Mesenchymal stem cell (in vitro differentiated cells and primary cell): ENCODE data around the gene MKS1.

ENCODE experiments used
- DNase-seq: peaks from one replicate; pipeline ENCODE4 v3.0.0-alpha.2; 2013
- H2AFZ ChIP-seq: one replicate; pipeline ENCODE4 v1.6.1; 2013; ENCODE audit warnings: low read depth, mild to moderate bottlenecking, control low read depth, inconsistent platforms, low read length, moderate library complexity
- H2AK5ac ChIP-seq: 2 replicates; pipeline ENCODE4 v1.6.1; 2013; ENCODE audit warnings: low read length, moderate library complexity, mild to moderate bottlenecking, inconsistent platforms; ENCODE audit not compliant: severe bottlenecking
- H2BK120ac ChIP-seq: one replicate; pipeline ENCODE4 v1.6.1; 2013; ENCODE audit warnings: low read depth, mild to moderate bottlenecking, inconsistent platforms, low read length, moderate library complexity
- H2BK12ac ChIP-seq, 2 experiments: one replicate each; pipeline ENCODE4 v1.6.1; 2013; ENCODE audit warnings: inconsistent platforms in 2 of 2, low read length in 2 of 2, mild to moderate bottlenecking in 2 of 2, moderate library complexity in 2 of 2, control low read depth in 1 of 2
- H2BK15ac ChIP-seq: one replicate; pipeline ENCODE4 v1.6.1; 2013; ENCODE audit warnings: mild to moderate bottlenecking, low read depth, inconsistent platforms; ENCODE audit not compliant: poor library complexity, severe bottlenecking
- H2BK5ac ChIP-seq: 2 replicates; pipeline ENCODE4 v1.6.1; 2013; ENCODE audit warnings: low read depth, mild to moderate bottlenecking, low read length, control low read depth, inconsistent platforms; ENCODE audit not compliant: poor library complexity, severe bottlenecking
- H3K14ac ChIP-seq, 2 experiments: one replicate each; pipeline ENCODE4 v1.6.1; 2013; ENCODE audit warnings: inconsistent platforms in 2 of 2, low read length in 2 of 2, control low read depth in 1 of 2, mild to moderate bottlenecking in 1 of 2, moderate library complexity in 1 of 2
- H3K18ac ChIP-seq, 2 experiments: one replicate each; pipeline ENCODE4 v1.6.1; 2013; ENCODE audit warnings: inconsistent platforms in 2 of 2, low read length in 2 of 2, control low read depth in 1 of 2, low read depth in 1 of 2, mild to moderate bottlenecking in 1 of 2
- H3K23ac ChIP-seq, 2 experiments: one replicate each; pipeline ENCODE4 v1.6.1; 2013; ENCODE audit warnings: inconsistent platforms in 2 of 2, low read length in 2 of 2, mild to moderate bottlenecking in 2 of 2, moderate library complexity in 2 of 2, control low read depth in 1 of 2
- H3K27ac ChIP-seq: 2 replicates; pipeline ENCODE4 v1.5.1; 2013; ENCODE audit warnings: mild to moderate bottlenecking, moderate library complexity, low read length, control low read depth, inconsistent platforms; ENCODE audit not compliant: poor library complexity, severe bottlenecking
- H3K27me3 ChIP-seq, 2 experiments: 2 replicates each; pipeline versions ENCODE4 v1.6.1 to v1.7.0; 2013; ENCODE audit warnings: low read length in 2 of 2, mild to moderate bottlenecking in 2 of 2, moderate library complexity in 2 of 2, control low read depth in 1 of 2, inconsistent platforms in 1 of 2; ENCODE audit not compliant: control insufficient read depth in 1 of 2, insufficient read depth in 1 of 2
- H3K36me3 ChIP-seq, 2 experiments: 2 replicates each; pipeline versions ENCODE4 v1.6.1 to v1.7.0; 2013; ENCODE audit warnings: low read length in 2 of 2, control low read depth in 1 of 2, inconsistent platforms in 1 of 2, low read depth in 1 of 2, mild to moderate bottlenecking in 1 of 2; ENCODE audit not compliant: insufficient read depth in 2 of 2, control insufficient read depth in 1 of 2
- H3K4ac ChIP-seq, 2 experiments: one replicate each; pipeline ENCODE4 v1.6.1; 2013; ENCODE audit warnings: inconsistent platforms in 2 of 2, low read length in 2 of 2, mild to moderate bottlenecking in 2 of 2, moderate library complexity in 2 of 2, control low read depth in 1 of 2, low read depth in 1 of 2
- H3K4me1 ChIP-seq: 2 replicates; pipeline ENCODE4 v1.6.1; 2013; ENCODE audit warnings: low read depth, low read length, control low read depth; ENCODE audit not compliant: control insufficient read depth, insufficient read depth
- H3K4me2 ChIP-seq: 2 replicates; pipeline ENCODE4 v1.6.1; 2013; ENCODE audit warnings: low read length, mild to moderate bottlenecking, inconsistent platforms; ENCODE audit not compliant: poor library complexity, severe bottlenecking
- H3K4me3 ChIP-seq, 2 experiments: 2 replicates each; pipeline versions ENCODE4 v1.5.1 to v1.7.0; 2013; ENCODE audit warnings: low read length in 2 of 2, mild to moderate bottlenecking in 2 of 2, control low read depth in 1 of 2, low read depth in 1 of 2; ENCODE audit not compliant: insufficient read depth in 1 of 2
- H3K79me1 ChIP-seq: replicated peaks from 2 replicates; pipeline ENCODE4 v1.6.1; 2013; ENCODE audit warnings: mild to moderate bottlenecking, control low read depth, low read length, inconsistent platforms; ENCODE audit not compliant: poor library complexity, severe bottlenecking
- H3K9ac ChIP-seq: 2 replicates; pipeline ENCODE4 v1.7.0; 2013; ENCODE audit warnings: mild to moderate bottlenecking, low read length, moderate library complexity
- H3K9me3 ChIP-seq: 2 replicates; pipeline ENCODE4 v1.7.0; 2013; ENCODE audit warnings: mild to moderate bottlenecking, low read length; ENCODE audit not compliant: control insufficient read depth
- H4K8ac ChIP-seq: one replicate; pipeline ENCODE4 v1.6.1; 2013; ENCODE audit warnings: inconsistent platforms, mild to moderate bottlenecking, low read length, moderate library complexity
- H4K91ac ChIP-seq: one replicate; pipeline ENCODE4 v1.6.1; 2013; ENCODE audit warnings: mild to moderate bottlenecking, low read length, inconsistent platforms
- WGBS: methylation state at CpG from one replicate; pipeline ENCODE4 v1.1.7; 2013; ENCODE audit warnings: mixed read lengths; 5-methylcytosine and 5-hydroxymethylcytosine counted together

Gene MKS1

DNA sequence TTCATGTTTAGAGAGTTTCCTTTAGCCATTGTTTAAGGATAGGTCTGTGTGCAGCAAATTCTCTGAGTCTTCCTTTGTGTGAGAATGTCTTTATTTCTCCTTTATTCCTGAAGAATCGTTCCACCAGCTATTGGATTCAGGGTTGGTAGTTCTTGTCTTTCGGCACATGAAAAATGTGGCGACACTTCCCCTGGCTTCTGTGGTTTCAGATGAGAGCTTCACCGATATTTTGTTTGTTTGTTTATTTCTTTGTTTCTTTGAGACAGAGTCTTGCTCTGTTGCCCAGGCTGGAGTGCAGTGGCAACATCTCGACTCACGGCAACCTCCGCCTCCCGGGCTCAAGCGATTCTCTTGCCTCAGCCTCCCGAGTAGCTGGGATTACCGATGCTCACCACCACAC, 43.1 kb upstream of the MKS1 start:
- no peak overlapping the region for H2BK5ac ChIP-seq
- peaks cover 24 to 69% of the 10 kb centered on the region in 2 experiments for H3K27me3 ChIP-seq
- H3K4me1 ChIP-seq: no peaks in the 10 kb centered on the region
- 94% methylated on average over 10 of the region's 11 CpGs for WGBS
- no peak for DNase-seq
- no peaks in the 10 kb centered on the region for H3K9me3 ChIP-seq
- no peak overlapping the region for H3K9ac ChIP-seq
- H2AFZ ChIP-seq: no peak overlapping the region
- no peak overlapping the region for H3K4me2 ChIP-seq
- no peak overlapping the region for H3K4me3 ChIP-seq
- no peak overlapping the region for H3K14ac ChIP-seq
- H3K23ac ChIP-seq: no peak overlapping the region
- H2AK5ac ChIP-seq: no peak overlapping the region
- no peak overlapping the region for H3K27ac ChIP-seq
- H3K18ac ChIP-seq: no peak overlapping the region
- H4K8ac ChIP-seq: no peak overlapping the region
- H3K36me3 ChIP-seq: no peaks in the 10 kb centered on the region
- H2BK120ac ChIP-seq: no peak overlapping the region
- H3K4ac ChIP-seq: no peak overlapping the region
- no peak overlapping the region for H2BK12ac ChIP-seq
- no peak overlapping the region for H4K91ac ChIP-seq
- H3K79me1 ChIP-seq: no peaks in the 10 kb centered on the region
- H2BK15ac ChIP-seq: no peak overlapping the region

DNA sequence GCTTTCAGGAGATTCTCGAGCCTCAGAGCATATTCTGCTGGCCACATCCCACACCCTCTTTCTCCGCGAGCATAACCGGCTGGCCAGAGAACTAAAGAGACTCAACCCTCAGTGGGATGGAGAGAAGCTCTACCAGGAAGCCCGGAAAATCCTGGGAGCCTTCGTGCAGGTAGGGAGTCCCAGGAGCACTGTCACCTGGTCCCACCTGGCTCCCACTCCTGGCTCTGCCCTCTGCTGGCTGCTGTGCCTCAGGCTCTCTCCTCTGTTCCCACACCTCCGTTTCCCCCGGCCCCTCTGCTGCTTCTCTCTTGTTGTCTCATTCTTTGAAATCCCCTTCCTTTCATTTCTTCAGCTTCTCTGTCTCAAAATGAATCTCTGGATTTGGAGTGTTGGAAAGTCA, 35.7 kb upstream of the MKS1 start:
- H2BK5ac ChIP-seq: no peak overlapping the region
- no peak overlapping the region for H4K8ac ChIP-seq
- no peak overlapping the region for H2AK5ac ChIP-seq
- H3K27me3 ChIP-seq: peaks cover 43 to 69% of the 10 kb centered on the region in 2 experiments
- 15% methylated on average over 6 of the region's 8 CpGs for WGBS
- no peak overlapping the region for H3K9ac ChIP-seq
- no peak overlapping the region for H3K4me3 ChIP-seq
- no peak for DNase-seq
- no peak overlapping the region for H2BK12ac ChIP-seq
- no peak overlapping the region for H3K4me2 ChIP-seq
- H2BK15ac ChIP-seq: no peak overlapping the region
- no peak overlapping the region for H2BK120ac ChIP-seq
- no peaks in the 10 kb centered on the region for H3K9me3 ChIP-seq
- no peak overlapping the region for H3K23ac ChIP-seq
- no peak overlapping the region for H3K4ac ChIP-seq
- peaks cover under 1% of the 10 kb centered on the region for H3K4me1 ChIP-seq
- no peaks in the 10 kb centered on the region for H3K36me3 ChIP-seq
- no peak overlapping the region for H3K14ac ChIP-seq
- no peak overlapping the region for H2AFZ ChIP-seq
- H3K18ac ChIP-seq: no peak overlapping the region
- H3K79me1 ChIP-seq: no peaks in the 10 kb centered on the region
- H3K27ac ChIP-seq: no peak overlapping the region
- no peak overlapping the region for H4K91ac ChIP-seq

DNA sequence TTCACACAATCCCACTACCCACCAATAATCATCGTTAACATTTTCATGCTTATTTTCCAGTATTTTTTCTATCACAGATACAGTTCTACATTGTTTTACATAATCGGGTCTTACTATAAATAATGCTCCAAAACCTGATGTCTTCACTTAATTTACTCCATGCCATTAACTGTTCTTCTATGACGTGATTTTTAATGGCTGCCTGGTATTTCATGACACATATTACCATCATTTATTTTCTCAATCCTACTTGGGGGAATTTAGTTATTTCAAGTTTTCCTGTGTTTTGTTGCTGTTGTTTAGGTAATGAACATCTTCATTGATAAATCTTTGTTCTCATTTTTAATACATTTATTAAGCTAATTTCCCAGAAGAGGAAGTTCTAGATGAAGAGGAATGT, 34.0 kb upstream of the MKS1 start:
- Histone ChIP-seq H3K9ac (no peak overlapping the region), H2BK5ac (no peak overlapping the region), H3K14ac (no peak overlapping the region), H3K27me3 (peaks cover 56 to 70% of the 10 kb centered on the region in 2 experiments), H2BK12ac (no peak overlapping the region), H3K4me1 (peaks cover 10% of the 10 kb centered on the region), H3K18ac (no peak overlapping the region), H3K4me2 (no peak overlapping the region), H4K91ac (no peak overlapping the region), H3K4ac (no peak overlapping the region), H3K27ac (no peak overlapping the region), H2BK120ac (no peak overlapping the region), H4K8ac (no peak overlapping the region), H2AFZ (no peak overlapping the region), H3K23ac (no peak overlapping the region), H2BK15ac (no peak overlapping the region), H3K79me1 (no peaks in the 10 kb centered on the region), H3K9me3 (no peaks in the 10 kb centered on the region), H3K4me3 (no peak overlapping the region), H2AK5ac (no peak overlapping the region), H3K36me3 (no peaks in the 10 kb centered on the region)
- DNase-seq: no peak
- 94% methylated on average over 2 of the region's 3 CpGs for WGBS

DNA sequence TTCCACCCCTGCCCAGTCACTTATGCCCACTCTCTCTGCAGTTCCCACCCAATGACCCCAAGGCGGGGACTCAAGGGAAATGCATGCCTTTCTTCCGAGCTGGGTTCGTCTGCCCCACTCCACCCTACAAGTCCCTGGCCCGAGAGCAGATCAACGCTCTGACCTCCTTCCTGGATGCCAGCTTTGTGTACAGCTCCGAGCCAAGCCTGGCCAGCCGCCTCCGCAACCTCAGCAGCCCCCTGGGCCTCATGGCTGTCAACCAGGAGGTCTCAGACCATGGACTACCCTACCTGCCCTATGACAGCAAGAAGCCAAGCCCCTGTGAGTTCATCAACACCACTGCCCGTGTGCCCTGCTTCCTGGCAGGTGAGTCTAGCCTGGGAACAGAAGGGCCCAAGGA, 33.1 kb upstream of the MKS1 start:
- no peaks in the 10 kb centered on the region for H3K36me3 ChIP-seq
- no peak overlapping the region for H3K23ac ChIP-seq
- H3K4me1 ChIP-seq: peaks cover 10% of the 10 kb centered on the region
- no peak overlapping the region for H2AK5ac ChIP-seq
- H3K4ac ChIP-seq: no peak overlapping the region
- no peak overlapping the region for H2BK120ac ChIP-seq
- H4K91ac ChIP-seq: no peak overlapping the region
- H4K8ac ChIP-seq: no peak overlapping the region
- DNase-seq: no peak
- peaks cover 64 to 72% of the 10 kb centered on the region in 2 experiments for H3K27me3 ChIP-seq
- no peak overlapping the region for H3K18ac ChIP-seq
- no peak overlapping the region for H3K27ac ChIP-seq
- no peaks in the 10 kb centered on the region for H3K9me3 ChIP-seq
- H2BK5ac ChIP-seq: no peak overlapping the region
- H3K14ac ChIP-seq: no peak overlapping the region
- H3K9ac ChIP-seq: no peak overlapping the region
- H2BK15ac ChIP-seq: no peak overlapping the region
- H3K4me3 ChIP-seq: no peak overlapping the region
- no peak overlapping the region for H3K4me2 ChIP-seq
- no peaks in the 10 kb centered on the region for H3K79me1 ChIP-seq
- 79% methylated on average over 9 of the region's 9 CpGs for whole genome bisulfite sequencing
- H2AFZ ChIP-seq: no peak overlapping the region
- no peak overlapping the region for H2BK12ac ChIP-seq
